GM12891 (cell line): ENCODE data around the gene PRPF31.

Source experiments
- PAX5 ChIP-seq: IDR thresholded peaks from 2 replicates; pipeline ENCODE4 v1.6.1; 2011; ENCODE audit warnings: low read length, moderate library complexity, mild to moderate bottlenecking; ENCODE audit not compliant: insufficient read depth, severe bottlenecking
- POLR2A ChIP-seq: IDR thresholded peaks from 2 replicates; pipeline ENCODE4 v1.6.1; 2011; ENCODE audit warnings: low read depth, low read length, control low read depth
- POLR2AphosphoS5 ChIP-seq: IDR thresholded peaks from 2 replicates; pipeline ENCODE4 v1.6.1; 2011; ENCODE audit warnings: low read depth, low read length, control low read depth
- SPI1 ChIP-seq: IDR thresholded peaks from 2 replicates; pipeline ENCODE4 v1.6.1; 2011; ENCODE audit warnings: low read depth, low read length, control low read depth

GRCh38 chr19:54141356-54141755, 25.8 kb downstream of the PRPF31 start:
- TF ChIP-seq POLR2AphosphoS5 (no peak), POLR2A (no peak), PAX5 (no peak), SPI1 (no peak)
